ENCODE results near the gene AGPAT1. TPM values are rescaled to one million over a fixed set of nuclear protein-coding genes. Genes with fewer than 3 reads are reported as not detected.

AGPAT1 gene
- polyA plus RNA-seq, 3 donors = 9.9 to 34.4 (median 11.3) TPM

GRCh38 chr6:32192608-32193039 lies 16.7 kb upstream of the AGPAT1 start, which contains the start of gene GPSM3:
TSS of gene GPSM3 (minus strand) at chr6:32192643. CDS start at chr6:32192513, 130 bp downstream.
- no peak for TF ChIP-seq CTCF (IDR thresholded peaks at IDR 0.05)
- peak within 1 kb of the TSS; percentile 84 for H3K9ac ChIP-seq (ENCODE audit: insufficient read depth, low read length, poor library complexity, severe bottlenecking)
- peak within 1 kb of the TSS; percentile 96 to 98 for H3K4me3 Mint-ChIP-seq
- peak within 1 kb of the TSS; percentile 89 to 95 for H3K27ac ChIP-seq (ENCODE audit: low read depth in 1 of 2, low read length in 2 of 2)
- peaks cover 18 to 28% of the 10 kb centered on the region in 2 donors for H3K36me3 Mint-ChIP-seq
- intact Hi-C loops (cut with micrococcal nuclease) = loop anchor here in 1 of 2 donors (5.0 kb wide), 1 partner anchor 60 kb away; the partner anchor contains the start of gene FKBPL
- H3K27me3 ChIP-seq (ENCODE audit: control insufficient read depth in 2 of 2, insufficient read depth in 2 of 2, low read length in 2 of 2) = no peaks in the 10 kb centered on the region
- peaks cover 68% of the 10 kb centered on the region for H3K4me1 Mint-ChIP-seq
- H3K4me3 ChIP-seq (replicated peaks in 1 of 3; ENCODE audit: low read depth in 2 of 3, low read length in 3 of 3) = peak within 1 kb of the TSS; percentile 74 to 98 (median 81)
- peak; percentile 69 to 76 (median 74) for DNase-seq
- peaks cover 4% of the 10 kb centered on the region for H4K20me1 ChIP-seq (ENCODE audit: insufficient read depth, low read length)
- no CpG with 5 or more reads among the region's 5 CpGs for WGBS (ENCODE audit: insufficient coverage)
- peaks cover 6 to 17% of the 10 kb centered on the region in 2 donors for H3K36me3 ChIP-seq (replicated peaks in 1 of 2; ENCODE audit: control insufficient read depth in 1 of 2, insufficient read depth in 2 of 2, low read length in 2 of 2)
- H3K79me2 ChIP-seq (ENCODE audit: insufficient read depth, low read length) = peaks cover 72% of the 10 kb centered on the region
- H3K4me2 ChIP-seq (replicated peaks; ENCODE audit: extremely low read depth, low read length, poor library complexity, severe bottlenecking) = peak within 1 kb of the TSS; percentile 100
- peak within 1 kb of the TSS; percentile 96 to 99 (median 98) for H3K27ac Mint-ChIP-seq
- H3K27me3 Mint-ChIP-seq (ENCODE audit: low read depth in 3 of 3) = peaks cover 0 to 6% (median 0%) of the 10 kb centered on the region in 3 donors
- H3K4me1 ChIP-seq (ENCODE audit: control insufficient read depth in 1 of 2, insufficient read depth in 2 of 2, low read length in 2 of 2) = peaks cover 67 to 75% of the 10 kb centered on the region in 2 donors
- H3K9me3 ChIP-seq (replicated peaks in 1 of 2; ENCODE audit: control insufficient read depth in 1 of 2, insufficient read depth in 1 of 2, low read length in 2 of 2) = no peaks in the 10 kb centered on the region
- H2AFZ ChIP-seq (ENCODE audit: insufficient read depth, low read depth, low read length, poor library complexity, severe bottlenecking) = peak within 1 kb of the TSS; percentile 66
- peaks cover 0 to 3% (median 0%) of the 10 kb centered on the region in 7 donors for H3K9me3 Mint-ChIP-seq

GRCh38 chr6:32191696-32192607 lies 16.1 kb upstream of the AGPAT1 start:
- Histone ChIP-seq H3K27me3 (ENCODE audit: control insufficient read depth in 2 of 2, insufficient read depth in 2 of 2, low read length in 2 of 2) (no peaks in the 10 kb centered on the region), H3K9me3 (replicated peaks in 1 of 2; ENCODE audit: control insufficient read depth in 1 of 2, insufficient read depth in 1 of 2, low read length in 2 of 2) (no peaks in the 10 kb centered on the region), H3K27ac (ENCODE audit: low read depth in 1 of 2, low read length in 2 of 2) (peak overlapping the region; percentile 89 to 95), H2AFZ (ENCODE audit: insufficient read depth, low read depth, low read length, poor library complexity, severe bottlenecking) (no peak overlapping the region), H3K79me2 (ENCODE audit: insufficient read depth, low read length) (peaks cover 79% of the 10 kb centered on the region), H3K4me1 (ENCODE audit: control insufficient read depth in 1 of 2, insufficient read depth in 2 of 2, low read length in 2 of 2) (peaks cover 68 to 75% of the 10 kb centered on the region in 2 donors), H3K36me3 (replicated peaks in 1 of 2; ENCODE audit: control insufficient read depth in 1 of 2, insufficient read depth in 2 of 2, low read length in 2 of 2) (peaks cover 13 to 24% of the 10 kb centered on the region in 2 donors), H3K4me3 (replicated peaks in 1 of 3; ENCODE audit: low read depth in 2 of 3, low read length in 3 of 3) (peak overlapping the region; percentile 74 to 98 (median 81)), H4K20me1 (ENCODE audit: insufficient read depth, low read length) (peaks cover 7% of the 10 kb centered on the region), H3K4me2 (replicated peaks; ENCODE audit: extremely low read depth, low read length, poor library complexity, severe bottlenecking) (peak overlapping the region; percentile 100), H3K9ac (ENCODE audit: insufficient read depth, low read length, poor library complexity, severe bottlenecking) (peak overlapping the region; percentile 84)
- Mint-ChIP-seq H3K27me3 (ENCODE audit: low read depth in 3 of 3) (peaks cover 0 to 6% (median 0%) of the 10 kb centered on the region in 3 donors), H3K9me3 (peaks cover 0 to 3% (median 0%) of the 10 kb centered on the region in 7 donors), H3K36me3 (peaks cover 25 to 35% of the 10 kb centered on the region in 2 donors), H3K27ac (peak overlapping the region; percentile 96 to 99 (median 98)), H3K4me1 (peaks cover 68% of the 10 kb centered on the region), H3K4me3 (peak overlapping the region; percentile 96 to 98)
- TF ChIP-seq CTCF (IDR thresholded peaks at IDR 0.05) = no peak
- intact Hi-C loops (cut with micrococcal nuclease) = loop anchor here in 1 of 2 donors (5.0 kb wide), 1 partner anchor 60 kb away; the partner anchor contains the start of gene FKBPL
- WGBS (ENCODE audit: insufficient coverage) = 42% methylated on average over 12 of the region's 15 CpGs
- DNase-seq = peak in 1 of 3 donors; percentile 47
